Stimulated activated CD8-positive, alpha-beta memory T cell treated with anti-CD3 and anti-CD28 coated beads, Interleukin-2, amount 100 ng/mL, for 48 hours (primary cell): ENCODE data around the gene PPIP5K1.

Experiments
- DNase-seq, 2 donors: peaks; one replicate each; pipeline ENCODE4 v3.0.0-alpha.2; 2020; ENCODE audit warnings: low read depth in 2 of 2

PPIP5K1 gene

GRCh38 chr15:43517354-43518196 is 72.4 kb downstream of the PPIP5K1 start, which contains the start of gene MAP1A:
MAP1A (plus strand) TSS chr15:43517608; CDS start chr15:43521474, 3,866 bp downstream.
- no peak for DNase-seq

DNA sequence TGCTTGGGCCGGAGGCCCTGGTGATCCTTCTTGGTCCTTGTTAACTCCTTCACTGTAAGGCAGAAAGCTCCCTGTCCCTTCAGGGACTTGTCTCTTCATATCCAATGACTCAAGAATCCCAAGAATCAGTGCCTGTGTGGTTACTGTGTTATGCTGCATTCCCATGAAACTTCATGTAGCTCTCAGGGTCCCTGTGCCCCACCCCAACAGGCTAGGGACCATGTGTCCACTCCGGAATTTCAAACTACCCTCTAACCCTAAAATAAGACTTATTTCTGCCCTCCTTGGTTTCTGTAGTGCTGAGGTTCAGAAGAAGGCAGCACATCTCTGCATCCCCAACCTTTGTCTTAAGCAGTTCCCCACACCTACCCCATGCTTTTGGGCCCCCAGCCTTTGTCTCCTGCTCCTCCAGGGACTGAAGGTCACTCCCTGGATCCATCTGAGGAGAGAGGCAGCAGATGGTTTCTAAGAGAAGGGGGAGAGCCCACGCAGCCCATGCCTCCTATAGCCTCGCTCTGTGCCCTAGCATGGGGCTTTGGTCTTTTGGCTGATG is 73.1 kb downstream of the PPIP5K1 start:
- no peak for DNase-seq

DNA sequence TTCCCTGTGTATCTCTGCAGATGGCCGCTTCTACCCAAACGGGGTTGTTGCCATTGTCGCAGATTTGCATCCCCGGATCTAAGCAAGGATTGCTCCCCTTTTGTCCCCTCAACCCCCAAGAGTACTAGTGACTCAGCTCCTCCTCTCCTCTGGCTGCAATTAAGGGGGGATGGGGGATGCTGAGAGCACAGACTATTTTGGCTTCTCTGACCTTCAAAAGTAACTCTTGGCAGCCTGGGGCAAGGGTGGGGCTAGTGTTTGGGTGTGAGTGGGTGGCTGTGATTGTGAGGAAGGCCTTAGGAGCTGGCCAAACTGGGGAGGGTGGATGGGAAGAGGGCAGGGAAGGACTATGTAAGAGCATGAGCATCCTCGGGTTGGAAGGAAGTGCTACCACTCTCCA is 73.8 kb downstream of the PPIP5K1 start:
- DNase-seq: no peak

DNA sequence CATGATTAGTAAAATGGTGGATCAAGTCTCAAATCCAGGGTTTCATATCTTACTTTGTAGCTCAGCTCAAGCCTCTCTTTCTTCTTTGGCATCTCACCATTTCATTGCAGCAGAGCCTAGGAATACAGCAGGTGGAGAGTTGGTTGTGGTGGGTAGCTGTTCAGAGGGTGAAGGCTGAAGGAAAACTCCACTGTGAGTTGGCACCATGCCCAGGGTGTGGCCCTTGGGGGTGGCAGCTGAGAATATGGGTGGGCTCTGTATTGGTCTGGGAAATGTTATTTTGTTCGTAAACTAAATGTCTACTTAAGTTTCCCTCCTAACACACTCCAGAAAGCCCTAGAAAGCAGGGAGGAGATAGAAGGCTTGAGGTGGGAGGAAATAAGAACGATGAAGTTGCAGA is 74.3 kb downstream of the PPIP5K1 start:
- no peak for DNase-seq

GRCh38 chr15:43514241-43515057 is 75.6 kb downstream of the PPIP5K1 start:
- DNase-seq: no peak

- no peak for DNase-seq
These were observed 76.5 kb downstream of the PPIP5K1 start for GRCh38 chr15:43513550-43513949.

DNA sequence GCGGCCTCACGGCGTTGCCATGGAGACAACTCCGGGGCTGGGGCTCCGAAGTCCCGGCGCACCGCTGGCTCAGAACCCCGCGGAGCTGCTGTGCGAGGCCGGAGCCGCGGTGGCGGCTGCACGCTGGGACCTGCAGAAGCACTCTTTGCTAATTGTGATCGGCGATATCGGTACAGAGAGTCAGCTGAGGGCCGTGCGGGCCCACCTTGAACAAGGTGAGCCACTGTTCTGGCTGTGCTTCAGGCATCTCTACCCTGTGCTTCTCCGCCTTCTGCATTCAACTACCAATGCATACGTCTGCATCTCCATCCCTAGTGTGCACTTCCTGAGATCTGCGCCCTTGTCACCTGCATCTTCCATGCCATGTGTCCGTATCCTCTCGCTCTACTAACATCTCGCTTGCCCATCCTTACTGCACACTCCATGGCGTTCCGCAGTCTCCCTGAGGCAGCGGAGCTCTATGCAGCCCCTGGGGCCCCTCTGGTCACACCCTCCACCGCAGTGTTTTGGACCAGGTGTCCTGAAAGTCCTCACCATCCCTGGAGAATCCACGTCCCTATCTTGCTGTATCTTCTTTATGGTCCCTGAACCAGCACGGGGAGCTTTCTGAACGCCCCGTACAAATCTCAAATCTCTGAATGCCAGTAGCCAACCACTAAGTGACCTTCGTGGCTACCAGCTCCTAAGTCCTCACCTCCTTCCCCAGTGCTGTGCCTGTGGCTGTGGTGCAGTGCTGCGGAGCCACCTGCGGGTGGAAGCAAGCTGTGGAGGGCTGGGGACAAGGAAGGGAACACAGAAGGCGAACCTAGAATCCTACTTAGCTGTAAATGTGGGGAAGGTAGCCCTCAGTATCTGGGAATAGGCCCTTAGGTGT is 78.8 kb downstream of the PPIP5K1 start:
- no peak for DNase-seq

DNA sequence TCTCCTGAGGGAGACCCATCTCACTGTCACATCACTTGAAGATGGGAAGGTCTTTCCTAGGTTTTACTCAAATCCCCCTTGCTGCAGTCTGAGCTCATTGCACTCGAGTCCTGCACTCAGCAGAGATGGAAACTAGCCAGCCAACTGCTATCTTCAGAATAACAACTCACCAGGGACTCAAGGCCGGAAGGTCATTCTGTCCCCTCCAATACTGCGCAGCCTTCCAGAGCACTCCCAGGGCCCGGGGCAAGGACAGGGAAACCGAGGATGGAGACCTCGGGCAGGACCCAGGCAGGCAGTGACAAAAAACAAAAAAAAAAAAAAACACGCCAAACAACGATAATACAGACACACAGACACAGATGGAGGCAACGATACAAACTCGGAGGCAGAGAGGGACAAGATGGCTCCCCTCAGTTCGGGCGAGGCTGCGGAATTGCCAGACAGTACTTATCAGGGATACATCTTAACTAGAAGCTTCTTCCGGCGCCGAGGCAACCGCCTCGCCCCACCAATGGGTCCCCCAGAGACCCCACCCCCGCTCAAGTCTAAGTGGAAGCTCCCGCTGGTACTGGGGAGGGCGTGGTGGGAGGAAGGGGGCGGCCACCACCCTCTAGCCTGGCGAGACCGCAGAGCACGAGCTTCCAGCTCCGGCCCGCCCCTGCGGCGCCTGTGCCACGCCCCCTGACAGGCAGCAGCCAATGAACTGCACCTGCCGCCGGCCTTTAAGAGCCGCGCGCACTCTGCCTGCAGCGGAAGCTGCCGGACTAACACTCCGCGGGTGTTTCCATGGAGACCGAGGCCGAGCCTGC is 79.6 kb downstream of the PPIP5K1 start:
- DNase-seq: peak; percentile 96 to 97

DNA sequence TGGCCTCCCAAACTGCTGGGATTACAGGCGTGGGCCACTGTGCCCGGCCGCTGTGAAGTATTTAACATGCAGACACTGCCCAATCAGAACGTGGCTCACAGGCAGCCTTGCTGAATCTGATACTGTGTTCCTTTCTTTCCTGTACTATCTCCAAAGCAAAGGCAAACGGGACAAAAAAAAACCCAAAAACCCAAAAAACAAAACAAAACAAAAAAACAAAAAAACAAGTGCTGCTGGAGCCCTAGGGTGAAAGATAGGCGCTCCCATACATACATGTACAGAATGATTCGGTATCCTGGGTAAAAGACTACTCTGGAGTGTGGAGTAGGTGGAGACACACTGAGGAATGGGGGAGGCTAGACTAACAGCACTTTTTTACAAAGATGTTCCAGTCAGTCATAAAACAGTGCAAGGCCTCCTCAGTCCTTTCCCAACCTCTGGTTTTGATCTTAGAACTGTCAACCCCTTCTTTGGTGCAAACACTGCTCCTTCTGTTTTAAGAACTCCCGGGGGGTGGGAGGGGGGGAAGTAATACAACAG is 80.3 kb downstream of the PPIP5K1 start:
- no peak for DNase-seq

GRCh38 chr15:43508991-43509659 is 80.9 kb downstream of the PPIP5K1 start:
- no peak for DNase-seq

- no peak for DNase-seq
These were observed 81.6 kb downstream of the PPIP5K1 start for GRCh38 chr15:43508421-43508820.

DNA sequence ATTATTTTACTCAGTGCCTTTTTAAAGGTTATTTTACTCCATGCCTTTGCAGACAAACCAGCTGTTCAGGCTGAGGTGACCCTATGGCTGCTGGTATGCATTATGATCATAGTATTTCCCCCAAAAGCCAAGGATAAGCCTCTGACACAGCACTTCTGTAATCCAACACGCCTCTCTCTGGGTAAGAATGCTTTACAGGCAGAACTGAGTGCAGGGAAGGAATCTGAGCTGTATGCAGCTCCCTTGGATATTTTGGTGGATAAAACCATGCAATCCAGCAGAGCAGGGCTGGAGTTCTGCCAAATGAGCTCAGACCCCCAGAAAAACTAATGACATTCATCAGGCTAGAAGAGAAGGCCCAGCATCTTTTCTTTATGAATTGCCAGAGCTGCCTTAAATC is 84.3 kb downstream of the PPIP5K1 start:
- DNase-seq: no peak

DNA sequence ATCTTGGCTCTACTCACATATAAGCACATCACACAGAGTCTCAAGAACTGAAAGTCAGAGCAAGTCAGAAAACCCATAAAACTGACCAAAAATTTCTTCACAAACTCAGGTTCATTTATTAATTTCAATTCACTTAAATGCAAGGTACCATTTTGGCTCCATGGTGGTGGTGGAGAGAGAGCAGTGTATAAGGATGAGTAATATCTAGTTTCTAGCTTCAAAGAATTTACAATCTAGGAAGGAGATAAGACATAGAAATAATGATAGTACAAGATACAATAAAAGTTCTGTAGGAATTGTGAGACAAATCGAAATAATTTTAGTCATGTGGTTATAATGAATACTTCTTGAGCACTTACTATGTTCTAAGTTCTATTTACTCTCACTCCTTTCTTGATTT is 90.4 kb downstream of the PPIP5K1 start:
- DNase-seq: no peak

DNA sequence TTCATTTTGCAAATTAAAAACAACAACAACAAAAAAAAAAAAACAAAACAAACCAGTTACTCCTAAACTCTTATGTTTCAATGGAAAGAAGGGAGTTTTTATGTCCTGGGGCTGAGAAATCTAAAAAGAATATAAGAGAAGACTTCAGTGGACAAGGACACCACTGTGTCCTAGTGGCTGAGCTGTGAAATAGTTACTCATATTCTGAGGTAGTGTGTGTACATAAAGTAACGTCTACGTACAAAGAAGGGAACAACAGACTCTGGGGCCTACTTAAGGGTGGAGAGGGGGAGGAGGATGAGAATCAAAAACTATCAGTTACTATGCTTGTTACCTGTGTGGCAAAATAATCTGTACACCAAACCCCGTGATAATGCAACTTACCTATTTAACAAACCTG is 91.0 kb downstream of the PPIP5K1 start:
- no peak for DNase-seq

DNA sequence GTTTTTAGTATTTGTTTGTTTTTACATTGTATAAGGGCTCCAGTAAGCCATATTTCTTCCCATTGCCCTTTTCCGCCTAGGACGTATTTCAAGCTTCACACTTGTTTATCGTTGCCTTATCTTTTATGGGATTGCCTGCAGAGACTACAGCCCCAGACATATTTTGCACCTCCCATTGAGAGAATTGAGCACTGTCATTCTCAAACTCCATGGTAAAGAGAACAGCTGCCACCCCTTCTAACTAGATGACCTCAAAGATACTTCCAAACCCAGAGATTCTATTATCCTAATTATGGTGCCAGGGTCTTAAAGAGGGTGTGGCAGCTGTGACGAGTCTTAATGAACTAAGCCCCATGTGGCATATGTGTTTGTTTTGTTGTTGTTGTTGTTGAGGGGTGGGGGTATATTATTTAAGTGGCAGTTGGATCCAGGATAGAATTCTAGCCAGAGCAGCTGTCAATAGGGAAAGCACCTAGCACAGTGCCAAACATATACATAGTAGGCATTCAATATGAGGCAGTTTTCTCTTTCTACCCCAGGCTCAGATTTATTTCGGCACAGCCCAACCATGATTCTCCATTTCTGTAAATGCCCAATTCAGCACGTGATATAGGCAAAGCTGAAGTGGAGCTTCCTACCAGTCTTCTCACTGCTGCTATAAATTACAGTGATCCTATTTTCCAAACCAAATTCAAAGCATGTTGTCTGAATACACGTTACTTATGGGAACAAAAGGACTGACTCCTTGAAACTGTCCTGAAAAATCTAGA is 96.1 kb downstream of the PPIP5K1 start:
- no peak for DNase-seq

DNA sequence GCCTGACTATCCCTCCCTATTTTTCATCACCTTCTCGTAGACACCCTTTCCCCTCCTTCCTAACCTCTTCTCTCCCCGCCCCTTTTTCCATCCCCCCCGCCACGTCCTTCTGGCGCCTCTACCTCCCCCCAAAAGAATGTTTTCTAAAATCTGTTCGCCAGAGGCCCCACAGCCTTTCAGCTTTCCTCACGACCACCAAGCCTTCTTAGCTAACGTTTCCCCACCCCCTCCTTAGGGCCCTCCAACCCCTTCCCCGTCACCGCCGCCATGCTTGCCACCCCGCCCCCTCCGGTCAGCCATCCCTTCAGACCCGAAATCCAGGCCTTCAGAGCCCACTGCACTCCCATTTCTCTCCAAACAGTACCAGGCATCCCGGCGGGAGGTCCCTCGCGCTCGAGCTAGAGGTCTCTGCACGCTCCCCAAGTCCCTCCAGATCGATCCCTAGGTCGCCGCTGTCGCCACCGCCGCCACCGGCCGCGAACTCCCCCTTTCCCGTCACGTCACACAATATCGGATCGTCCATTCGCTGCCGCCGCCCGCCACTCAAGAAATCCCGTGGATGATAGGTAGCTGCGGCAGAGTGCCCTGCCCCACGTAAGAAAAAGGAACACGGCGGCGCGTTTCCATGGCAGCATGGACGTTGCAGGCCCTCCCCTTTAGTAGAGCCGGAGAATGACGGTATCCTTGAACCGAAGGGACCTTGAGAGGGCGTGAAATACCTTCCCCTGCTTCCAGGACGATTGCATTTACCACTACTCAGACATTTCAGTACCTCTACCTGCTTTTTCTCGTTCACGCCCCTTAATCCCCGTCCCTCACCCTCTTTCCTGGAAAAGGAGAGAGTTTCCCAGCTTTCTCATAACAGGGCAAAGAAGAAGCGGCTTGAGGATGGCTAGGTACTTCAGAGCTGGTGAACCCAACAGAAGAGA is 97.1 kb downstream of the PPIP5K1 start, which contains the start of gene TP53BP1:
Gene TP53BP1 (minus strand): TSS at position 484 of the 929 bp plus-strand sequence. CDS start 113 bp downstream, at position 371.
- DNase-seq: peak; percentile 90 to 94

GRCh38 chr15:43492266-43492665 is 97.7 kb downstream of the PPIP5K1 start:
- DNase-seq: no peak

DNA sequence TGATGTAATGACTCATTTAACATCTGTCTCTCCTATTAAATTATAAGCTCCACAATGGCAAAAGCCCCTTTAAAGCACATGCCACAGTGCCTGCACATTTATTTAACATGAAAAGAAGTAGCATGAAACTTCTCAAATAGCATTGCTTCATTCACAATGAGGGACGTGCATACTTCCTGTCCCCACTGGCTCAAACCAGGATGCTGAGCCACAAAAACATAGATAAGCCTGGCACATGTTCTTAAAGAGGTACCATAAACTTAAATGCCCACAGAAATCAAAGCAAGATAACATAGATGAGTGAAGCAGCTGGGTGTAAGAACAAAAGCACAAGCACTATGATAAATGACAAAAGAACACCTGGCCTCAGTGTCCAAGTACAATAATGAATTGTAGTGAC is 100.8 kb downstream of the PPIP5K1 start:
- DNase-seq: no peak
